A549 (cell line): ENCODE results near the gene PROSER3. TPM values are rescaled to one million over a fixed set of nuclear protein-coding genes. Genes with fewer than 3 reads are reported as not detected.

ENCODE experiments used
- ATAC-seq, 2 experiments: fragments of 200-7000 bp in 1 of 2; fragments of >200 bp in 1 of 2; cut with Nextera tagmentation in 1 of 2; cut with Tn5 transposase in 1 of 2; 3 replicates each; pipeline versions ENCODE4 v1.8.0 to v1.9.1; 2018 to 2020; ENCODE audit warnings: mild to moderate bottlenecking in 1 of 2, moderate library complexity in 1 of 2
- CTCF ChIA-PET: fragments of 300-600 bp; sonication (Branson Sonifier 250); formaldehyde crosslinking; extraction: SDS; loops from one replicate; lab custom pipeline; 2021; ENCODE audit warnings: antibody characterized with exemption, inconsistent platforms; lab: Yijun Ruan, JAX
- POLR2A ChIA-PET: fragments of 350-600 bp; formaldehyde crosslinking; extraction: SDS; loops from one replicate; lab custom pipeline; 2021; ENCODE audit warnings: antibody characterized with exemption, inconsistent platforms; lab: Yijun Ruan, JAX
- DNase-seq, 2 experiments: peaks; one replicate each; pipeline versions ENCODE4 v3.0.0 to v3.0.0-alpha.2; 2011 to 2016; ENCODE audit warnings: low read depth in 1 of 2, low spot score in 1 of 2
- FAIRE-seq: peaks from 2 replicates; lab custom pipeline; 2011; peaks lifted over from hg19 to GRCh38; lab: Jason Lieb, UNC
- H3K27ac ChIP-seq, 2 experiments: fragments of >200 bp; sonication (Bioruptor Twin); formaldehyde crosslinking; 3 replicates each; pipeline ENCODE4 v1.5.1; 2016 to 2017
- H3K4me1 ChIP-seq: fragments of >200 bp; sonication (Bioruptor Twin); formaldehyde crosslinking; 3 replicates; pipeline ENCODE4 v1.6.1; 2016
- H3K4me2 ChIP-seq: fragments of >200 bp; sonication (Bioruptor Twin); formaldehyde crosslinking; 3 replicates; pipeline ENCODE4 v1.6.1; 2016
- H3K4me3 ChIP-seq: fragments of >200 bp; sonication (Bioruptor Twin); formaldehyde crosslinking; 3 replicates; pipeline ENCODE4 v1.5.1; 2016
- H3K9me3 ChIP-seq: fragments of >200 bp; sonication (Bioruptor Twin); formaldehyde crosslinking; 3 replicates; pipeline ENCODE4 v1.6.1; 2016
- BCL3 ChIP-seq: fragments of >200 bp; sonication (Bioruptor Twin); formaldehyde crosslinking; IDR thresholded peaks from 3 replicates; pipeline ENCODE4 v1.6.1; 2016
- CHD4 ChIP-seq: fragments of 200-600 bp; sonication (generic); IDR thresholded peaks from 2 replicates; pipeline ENCODE4 v1.6.1; 2016; ENCODE audit warnings: antibody characterized with exemption, mild to moderate bottlenecking, borderline replicate concordance
- CTCF ChIP-seq: fragments of >200 bp; sonication (Bioruptor Twin); formaldehyde crosslinking; IDR thresholded peaks from 3 replicates; pipeline ENCODE4 v1.5.1; 2016
- EHF ChIP-seq: fragments of 250-450 bp; sonication (Bioruptor Pico); IDR thresholded peaks from 2 replicates; pipeline ENCODE4 v1.5.0; 2020; ENCODE audit warnings: mild to moderate bottlenecking
- ELK1 ChIP-seq: fragments of 150-350 bp; IDR thresholded peaks from 2 replicates; pipeline ENCODE4 v1.6.1; 2014; ENCODE audit warnings: low read depth, mild to moderate bottlenecking, low read length
- ESRRA ChIP-seq: fragments of 150-350 bp; IDR thresholded peaks from 2 replicates; pipeline ENCODE4 v1.6.1; 2014; ENCODE audit warnings: mild to moderate bottlenecking, low read length, borderline replicate concordance
- FOSL2 ChIP-seq, 2 experiments: fragments of 450-650 bp in 1 of 2; fragments of >200 bp in 1 of 2; sonication (Bioruptor Twin) in 1 of 2; formaldehyde crosslinking; IDR thresholded peaks; 2 replicates each; pipeline versions ENCODE4 v1.5.0 to v1.6.1; 2016 to 2020; ENCODE audit warnings: mild to moderate bottlenecking in 1 of 2, moderate library complexity in 1 of 2
- GATA3 ChIP-seq: IDR thresholded peaks from 2 replicates; pipeline ENCODE4 v1.6.1; 2012; ENCODE audit warnings: borderline replicate concordance
- HES2 ChIP-seq: fragments of >200 bp; sonication (Bioruptor Twin); formaldehyde crosslinking; IDR thresholded peaks from 2 replicates; pipeline ENCODE4 v1.6.1; 2016
- HMGXB4 ChIP-seq: fragments of 250-450 bp; sonication (Bioruptor Pico); IDR thresholded peaks from 2 replicates; pipeline ENCODE4 v1.5.0; 2021; ENCODE audit warnings: mild to moderate bottlenecking, moderate library complexity, borderline replicate concordance
- JUN ChIP-seq, 2 experiments: fragments of >200 bp; sonication (Bioruptor Twin); formaldehyde crosslinking; IDR thresholded peaks; 2 replicates in 1 of 2; 3 replicates in 1 of 2; pipeline ENCODE4 v1.6.1; 2016 to 2017
- KDM1A ChIP-seq: fragments of 200-600 bp; sonication (generic); IDR thresholded peaks from 2 replicates; pipeline ENCODE4 v1.6.1; 2016; ENCODE audit warnings: low read depth, mild to moderate bottlenecking
- MAZ ChIP-seq: fragments of 150-350 bp; IDR thresholded peaks from 2 replicates; pipeline ENCODE4 v1.6.1; 2014; ENCODE audit warnings: antibody characterized with exemption, low read depth, low read length, borderline replicate concordance
- NPAS2 ChIP-seq: fragments of 250-450 bp; sonication (Bioruptor Pico); IDR thresholded peaks from 2 replicates; pipeline ENCODE4 v1.8.0; 2022; ENCODE audit warnings: mild to moderate bottlenecking, moderate library complexity, borderline replicate concordance
- NR3C1 ChIP-seq: fragments of >200 bp; sonication (Bioruptor Twin); formaldehyde crosslinking; IDR thresholded peaks from 3 replicates; pipeline ENCODE4 v1.6.1; 2017
- POLR2A ChIP-seq: IDR thresholded peaks from 2 replicates; pipeline ENCODE4 v1.6.1; 2012; ENCODE audit warnings: mild to moderate bottlenecking, low read length
- POLR2AphosphoS2 ChIP-seq: conservative IDR thresholded peaks from 2 replicates; pipeline ENCODE4 v1.6.1; 2012; ENCODE audit warnings: low read length, improper control_type of control experiment, inconsistent platforms
- RARB ChIP-seq: fragments of 250-450 bp; sonication (Bioruptor Pico); IDR thresholded peaks from 2 replicates; pipeline ENCODE4 v1.8.0; 2021; ENCODE audit warnings: mild to moderate bottlenecking, moderate library complexity
- USF2 ChIP-seq: fragments of 450-650 bp; IDR thresholded peaks from 2 replicates; pipeline ENCODE4 v1.6.1; 2014; ENCODE audit warnings: antibody characterized with exemption
- ZFP36 ChIP-seq: fragments of 450-650 bp; IDR thresholded peaks from 2 replicates; pipeline ENCODE4 v1.6.1; 2014; ENCODE audit warnings: borderline replicate concordance; ENCODE audit not compliant: partially characterized antibody
- ZNF302 ChIP-seq: fragments of 250-450 bp; sonication (Bioruptor Pico); IDR thresholded peaks from 2 replicates; pipeline ENCODE4 v1.9.0; 2021; ENCODE audit warnings: inconsistent platforms, mild to moderate bottlenecking, moderate library complexity
- WGBS: methylation state at CpG from one replicate; pipeline ENCODE4 v1.1.6; 2017; ENCODE audit errors: missing lambda C conversion rate; 5-methylcytosine and 5-hydroxymethylcytosine counted together
- polyA plus RNA-seq, 4 experiments: library from polyadenylated mRNA; depleted of rRNA in 3 of 4; stranded (reverse); fragments of >200 nt; fragmentation: RNase III in 1 of 4; extraction: RNeasy Plus Mini Kit Qiagen cat#74134 plus additional on column Dnase treatment in 1 of 4; gene quantifications; 2 replicates in 3 of 4; 3 replicates in 1 of 4; pipeline ENCODE4 v1.2.3, GENCODE V29; 2011 to 2017

Gene PROSER3
- polyA plus RNA-seq, 2 of the 4 experiments (the other 2 are of a cell fraction), result 19.5 to 24.4 TPM

- TF ChIP-seq EHF (CRISPR knock-in tag), result no peak
- TF ChIP-seq HES2, result no peak
- no peak for TF ChIP-seq BCL3
- TF ChIP-seq CTCF, result no peak
Observed at GRCh38 chr19:35732540-35733179, 25.3 kb upstream of the PROSER3 start (continued).

- Histone ChIP-seq H3K9me3 (no peaks in the 10 kb centered on the region), H3K4me1 (no peaks in the 10 kb centered on the region), H3K27ac (no peak overlapping the region), H3K4me2 (no peak overlapping the region), H3K4me3 (no peak overlapping the region)
- CTCF ChIA-PET, result interaction anchor here (0.6 to 2.4 kb wide), 7 partner anchors 9 to 45 kb away, joined by 3 to 11 read pairs (median 5); no protein-coding TSS in a partner anchor
- DNase-seq (no peak), ATAC-seq (no peak), FAIRE-seq (peak; percentile 56)
- 94% methylated on average over 30 of the region's 35 CpGs for WGBS
- TF ChIP-seq NPAS2 (CRISPR knock-in tag), result no peak
- TF ChIP-seq JUN (IDR thresholded peaks at IDR 0.05), result 0 out of 5 replicates have a peak, but pooled peaks of 1 of the 2 experiments have one; percentile 7
- TF ChIP-seq MAZ, result no peak
- POLR2A ChIA-PET, result interaction anchor here (1.1 to 1.6 kb wide), 2 partner anchors 11 to 15 kb away, joined by 3 to 4 read pairs; no protein-coding TSS in a partner anchor
Observed at GRCh38 chr19:35733180-35734125, 24.5 kb upstream of the PROSER3 start.

- Histone ChIP-seq H3K4me2 (no peak overlapping the region), H3K4me1 (no peaks in the 10 kb centered on the region), H3K9me3 (no peaks in the 10 kb centered on the region), H3K4me3 (no peak overlapping the region), H3K27ac (no peak overlapping the region)
- DNase-seq (no peak), FAIRE-seq (no peak), ATAC-seq (no peak)
- CTCF ChIA-PET, result interaction anchor here (0.6 to 2.4 kb wide), 7 partner anchors 9 to 197 kb away, joined by 3 to 11 read pairs (median 3); no protein-coding TSS in a partner anchor
- POLR2A ChIA-PET, result interaction anchor here (1.6 kb wide), 1 partner anchor 10 kb away, joined by 4 read pairs; no protein-coding TSS in a partner anchor
- 93% methylated on average over 8 of the region's 8 CpGs for WGBS
- TF ChIP-seq ZNF302 (no peak), ZFP36 (no peak), POLR2AphosphoS2 (no peak), ELK1 (no peak), GATA3 (no peak), MAZ (no peak), KDM1A (no peak), NR3C1 (no peak), FOSL2 (IDR thresholded peaks at IDR 0.05) (no peak), FOSL2 (CRISPR knock-in tag; IDR thresholded peaks at IDR 0.05) (no peak), POLR2A (no peak), CHD4 (no peak), RARB (CRISPR knock-in tag) (no peak), USF2 (no peak), ESRRA (no peak), HMGXB4 (no peak), CTCF (no peak)
Observed at GRCh38 chr19:35734273-35734672, 23.7 kb upstream of the PROSER3 start.
